CD4-positive, alpha-beta T cell (primary cell): ENCODE results near the gene SVIL. TPM values are rescaled to one million over a fixed set of nuclear protein-coding genes. Genes with fewer than 3 reads are reported as not detected.
"Not testable (repeated sequence)": the region's sequence is repeated elsewhere in the genome, so short reads cannot be mapped to it uniquely, and the experiment has no call there.

Experiments used
- ATAC-seq: fragments of 200-7000 bp; cut with Tn5 transposase; one replicate; pipeline ENCODE4 v1.10.0; 2022; ENCODE audit warnings: mild to moderate bottlenecking; ENCODE audit not compliant: poor library complexity
- CTCF ChIA-PET: fragments of 350-600 bp; sonication (Branson Sonifier 250); formaldehyde crosslinking; loops from one replicate; lab custom pipeline; 2021; ENCODE audit warnings: antibody characterized with exemption, inconsistent platforms; lab: Charles Lee
- POLR2A ChIA-PET: fragments of 350-600 bp; sonication (Branson Sonifier 250); formaldehyde crosslinking; loops from one replicate; lab custom pipeline; 2021; ENCODE audit warnings: antibody characterized with exemption, inconsistent platforms; lab: Charles Lee
- DNase-seq, 14 experiments: peaks; one replicate each; pipeline ENCODE4 v3.0.0-alpha.2; 2013 to 2020; ENCODE audit warnings: mixed read lengths in 2 of 14
- H3K27ac ChIP-seq, 2 donors: one replicate each; pipeline versions ENCODE4 v1.5.1 to v1.7.0; 2013; ENCODE audit warnings: low read length in 2 of 2, low read depth in 1 of 2, mild to moderate bottlenecking in 1 of 2
- H3K27me3 ChIP-seq, 2 experiments: 1 replicate in 1 of 2; 2 replicates in 1 of 2; pipeline versions ENCODE4 v1.6.1 to v1.7.0; 2013; ENCODE audit warnings: low read length in 2 of 2, control low read depth in 1 of 2, mild to moderate bottlenecking in 1 of 2, moderate library complexity in 1 of 2; ENCODE audit not compliant: insufficient read depth in 2 of 2, control insufficient read depth in 1 of 2
- H3K36me3 ChIP-seq: one replicate; pipeline ENCODE4 v1.6.1; 2013; ENCODE audit warnings: low read length, control low read depth; ENCODE audit not compliant: insufficient read depth
- H3K4me1 ChIP-seq: one replicate; pipeline ENCODE4 v1.6.1; 2013; ENCODE audit warnings: low read length, control low read depth; ENCODE audit not compliant: insufficient read depth
- H3K4me3 ChIP-seq: one replicate; pipeline ENCODE4 v1.5.1; 2013; ENCODE audit warnings: mild to moderate bottlenecking, low read length, moderate library complexity
- H3K9me3 ChIP-seq, 2 experiments: 1 replicate in 1 of 2; 2 replicates in 1 of 2; pipeline versions ENCODE4 v1.6.1 to v1.7.0; 2013; ENCODE audit warnings: low read length in 2 of 2, mild to moderate bottlenecking in 2 of 2, control low read depth in 1 of 2, moderate library complexity in 1 of 2; ENCODE audit not compliant: control insufficient read depth in 1 of 2, insufficient read depth in 1 of 2
- H3K27ac Mint-ChIP-seq: one replicate; pipeline ENCODE4 v1.8.0; 2020; ENCODE audit warnings: mixed read lengths
- H3K27me3 Mint-ChIP-seq: one replicate; pipeline ENCODE4 v1.8.0; 2021; ENCODE audit warnings: mixed read lengths
- H3K36me3 Mint-ChIP-seq: one replicate; pipeline ENCODE4 v1.8.0; 2021; ENCODE audit warnings: low read depth, mixed read lengths
- H3K4me1 Mint-ChIP-seq: one replicate; pipeline ENCODE4 v1.8.0; 2021; ENCODE audit warnings: low read depth, mixed read lengths
- H3K4me3 Mint-ChIP-seq: one replicate; pipeline ENCODE4 v1.8.0; 2020; ENCODE audit warnings: mild to moderate bottlenecking, mixed read lengths
- H3K9me3 Mint-ChIP-seq: one replicate; pipeline ENCODE4 v1.8.0; 2020; ENCODE audit warnings: mixed read lengths
- intact Hi-C, 2 experiments: fragments of 100-400 bp; cut with DNase I in 1 of 2; cut with micrococcal nuclease in 1 of 2; formaldehyde crosslinking; loops; one replicate each; pipeline versions ENCODE4 v1.15.1 to v1.9.0; 2023 to 2025; cut with DNase I, micrococcal nuclease
- total RNA-seq, 174 experiments: library from RNA in 2 of 174; stranded (reverse) in 2 of 174; gene quantifications; one replicate each; pipeline ENCODE4 v1.2.3 and lab custom pipeline; 2021 to 2026
- TF ChIP-seq, protein P1 (sequence below): fragments of 200-600 bp; IDR thresholded peaks from one replicate; pipeline ENCODE4 v1.8.0; 2022; ENCODE audit warnings: antibody characterized with exemption, mild to moderate bottlenecking

The SVIL gene
- total RNA-seq, 2 experiments from 2014 or later: 38.5 to 40.3 TPM

DNA sequence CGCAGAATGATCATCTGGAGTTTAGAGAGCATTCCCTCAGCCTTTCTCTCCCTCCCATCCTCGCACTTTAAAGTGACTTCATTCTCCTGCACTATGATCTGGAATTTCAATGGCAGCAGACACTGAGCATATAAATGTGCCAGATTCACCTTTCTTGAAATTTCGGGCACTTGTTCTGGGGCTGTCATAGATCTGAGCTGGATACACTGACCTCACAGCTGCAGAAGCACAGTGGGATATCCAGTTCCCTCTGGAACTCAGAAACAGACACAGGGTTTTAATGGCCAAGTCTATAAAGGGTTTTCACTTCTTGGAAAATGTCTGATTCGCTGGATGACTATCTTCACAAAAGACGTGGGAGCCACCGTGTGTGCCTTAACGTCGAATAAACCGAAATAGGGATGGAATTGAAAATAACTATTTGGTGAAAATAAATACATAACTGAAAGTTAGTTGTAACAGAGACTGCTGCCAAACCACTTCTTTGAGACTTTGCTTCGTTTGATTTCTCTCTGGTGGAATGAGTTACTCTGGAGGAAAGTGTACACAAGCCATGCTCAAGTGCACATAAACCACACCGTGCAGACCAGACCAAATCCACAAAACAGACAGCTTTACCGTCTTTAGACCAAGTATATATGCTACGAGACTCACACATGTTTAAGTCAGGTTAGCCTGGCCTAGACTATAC is 126.1 kb downstream of the SVIL start:
- TF ChIP-seq, protein P1, sequence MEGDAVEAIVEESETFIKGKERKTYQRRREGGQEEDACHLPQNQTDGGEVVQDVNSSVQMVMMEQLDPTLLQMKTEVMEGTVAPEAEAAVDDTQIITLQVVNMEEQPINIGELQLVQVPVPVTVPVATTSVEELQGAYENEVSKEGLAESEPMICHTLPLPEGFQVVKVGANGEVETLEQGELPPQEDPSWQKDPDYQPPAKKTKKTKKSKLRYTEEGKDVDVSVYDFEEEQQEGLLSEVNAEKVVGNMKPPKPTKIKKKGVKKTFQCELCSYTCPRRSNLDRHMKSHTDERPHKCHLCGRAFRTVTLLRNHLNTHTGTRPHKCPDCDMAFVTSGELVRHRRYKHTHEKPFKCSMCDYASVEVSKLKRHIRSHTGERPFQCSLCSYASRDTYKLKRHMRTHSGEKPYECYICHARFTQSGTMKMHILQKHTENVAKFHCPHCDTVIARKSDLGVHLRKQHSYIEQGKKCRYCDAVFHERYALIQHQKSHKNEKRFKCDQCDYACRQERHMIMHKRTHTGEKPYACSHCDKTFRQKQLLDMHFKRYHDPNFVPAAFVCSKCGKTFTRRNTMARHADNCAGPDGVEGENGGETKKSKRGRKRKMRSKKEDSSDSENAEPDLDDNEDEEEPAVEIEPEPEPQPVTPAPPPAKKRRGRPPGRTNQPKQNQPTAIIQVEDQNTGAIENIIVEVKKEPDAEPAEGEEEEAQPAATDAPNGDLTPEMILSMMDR: no peak
- peaks cover 72% of the 10 kb centered on the region for H3K36me3 Mint-ChIP-seq
- Histone ChIP-seq H3K4me3 (no peak overlapping the region), H3K36me3 (peaks cover 8% of the 10 kb centered on the region), H3K9me3 (no peaks in the 10 kb centered on the region), H3K4me1 (no peaks in the 10 kb centered on the region), H3K27ac (no peak overlapping the region), H3K27me3 (no peaks in the 10 kb centered on the region)
- H3K4me3 Mint-ChIP-seq: no peak overlapping the region
- no peaks in the 10 kb centered on the region for H3K27me3 Mint-ChIP-seq
- intact Hi-C loops: no loop called here
- DNase-seq (no peak), ATAC-seq (no peak)
- CTCF ChIA-PET: no interaction called here
- no peaks in the 10 kb centered on the region for H3K9me3 Mint-ChIP-seq
- no peak overlapping the region for H3K27ac Mint-ChIP-seq
- POLR2A ChIA-PET: no interaction called here
- H3K4me1 Mint-ChIP-seq: peaks cover 4% of the 10 kb centered on the region

DNA sequence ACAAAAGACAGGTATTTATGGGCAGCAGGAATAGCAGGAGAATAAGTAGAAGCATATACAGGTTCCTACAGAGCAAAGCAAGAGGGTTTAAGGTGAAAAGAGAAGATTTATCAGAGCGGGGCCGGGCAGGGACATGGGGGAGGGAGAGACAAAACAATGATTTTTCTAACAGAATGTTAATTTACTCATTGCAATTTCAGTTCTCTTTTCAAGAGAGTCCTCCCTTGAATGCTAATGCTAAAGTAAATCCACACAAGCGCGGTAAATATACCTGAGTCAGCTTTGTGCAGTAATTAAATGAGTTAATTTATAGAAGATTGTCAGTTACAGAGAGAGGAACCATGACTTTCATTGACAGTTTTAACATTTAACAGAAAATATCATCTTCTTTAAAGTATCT is 127.0 kb downstream of the SVIL start:
- H3K4me3 ChIP-seq, H3K27ac ChIP-seq, H3K4me1 ChIP-seq, DNase-seq, H3K27me3 ChIP-seq, H3K9me3 Mint-ChIP-seq, H3K27ac Mint-ChIP-seq, H3K27me3 Mint-ChIP-seq, H3K9me3 ChIP-seq, POLR2A ChIA-PET, ATAC-seq, intact Hi-C loops, H3K4me1 Mint-ChIP-seq, H3K36me3 ChIP-seq, CTCF ChIA-PET, H3K4me3 Mint-ChIP-seq: not testable (repeated sequence)
- peaks cover 70% of the 10 kb centered on the region for H3K36me3 Mint-ChIP-seq

DNA sequence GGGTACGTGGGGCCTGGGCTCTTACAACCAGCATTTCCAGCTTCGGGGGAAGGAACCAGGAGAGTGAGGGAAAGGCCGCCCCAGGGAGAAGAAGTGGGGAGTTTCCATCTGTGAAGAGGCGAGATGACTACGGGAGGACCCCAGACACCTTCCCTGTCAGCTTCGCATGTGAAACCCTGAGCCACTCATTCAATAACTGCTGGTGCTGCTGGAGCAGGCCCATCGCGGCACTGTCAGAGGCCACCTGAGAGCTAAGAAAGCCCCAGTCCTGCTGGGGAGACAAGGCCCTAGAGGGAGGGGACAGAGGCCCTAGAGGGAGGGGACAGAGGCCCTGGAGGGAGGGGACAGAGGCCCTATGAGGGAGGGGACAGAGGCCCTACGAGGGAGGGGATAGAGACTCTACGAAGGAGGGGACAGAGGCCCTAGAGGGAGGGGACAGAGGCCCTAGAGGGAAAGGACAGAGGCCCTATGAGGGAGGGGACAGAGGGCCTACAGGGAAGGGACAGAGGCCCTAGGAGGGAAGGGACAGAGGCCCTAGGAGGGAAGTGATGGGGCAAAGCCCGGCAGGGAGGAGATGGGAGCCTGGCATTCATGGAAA is 128.3 kb downstream of the SVIL start:
- CTCF ChIA-PET, H3K27me3 Mint-ChIP-seq, H3K4me3 Mint-ChIP-seq, H3K27ac Mint-ChIP-seq, H3K27me3 ChIP-seq, H3K4me1 Mint-ChIP-seq, DNase-seq, H3K9me3 ChIP-seq, H3K4me3 ChIP-seq, H3K27ac ChIP-seq, POLR2A ChIA-PET, ATAC-seq, H3K9me3 Mint-ChIP-seq, H3K36me3 ChIP-seq, H3K4me1 ChIP-seq, intact Hi-C loops: not testable (repeated sequence)
- H3K36me3 Mint-ChIP-seq: peaks cover 61% of the 10 kb centered on the region

DNA sequence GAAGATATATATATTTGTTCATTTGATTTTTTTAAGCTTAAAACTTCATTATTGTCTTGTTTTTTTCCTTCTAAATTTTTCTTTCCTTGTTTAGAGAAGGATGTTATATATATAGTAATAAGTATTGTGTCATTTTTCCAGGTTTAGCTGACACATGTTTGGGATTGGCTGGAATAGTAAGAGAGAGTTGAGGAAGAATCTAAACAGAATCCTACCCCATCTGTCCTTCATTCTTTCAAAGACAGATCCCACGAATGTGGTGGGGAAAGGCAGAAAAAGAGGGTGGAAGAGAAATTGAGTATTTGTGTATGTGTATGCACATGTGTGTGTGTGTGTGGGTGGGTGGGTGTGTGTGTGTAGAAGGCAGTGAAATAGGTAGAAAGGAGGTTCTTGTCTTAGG is 132.4 kb downstream of the SVIL start:
- POLR2A ChIA-PET: no interaction called here
- TF ChIP-seq, protein P1: no peak
- Mint-ChIP-seq H3K4me3 (no peak overlapping the region), H3K9me3 (no peaks in the 10 kb centered on the region), H3K4me1 (no peaks in the 10 kb centered on the region), H3K27me3 (no peaks in the 10 kb centered on the region), H3K27ac (no peak overlapping the region), H3K36me3 (peaks cover 65% of the 10 kb centered on the region)
- no peaks in the 10 kb centered on the region for H3K36me3 ChIP-seq
- H3K4me1 ChIP-seq: no peaks in the 10 kb centered on the region
- CTCF ChIA-PET: interaction anchor here (1.0 to 1.8 kb wide), 2 partner anchors 11 to 838 kb away, joined by 3 to 5 read pairs; no protein-coding TSS in a partner anchor
- no peak for ATAC-seq
- no peak overlapping the region for H3K27ac ChIP-seq
- H3K27me3 ChIP-seq: no peaks in the 10 kb centered on the region
- no peak overlapping the region for H3K4me3 ChIP-seq
- no peak for DNase-seq
- H3K9me3 ChIP-seq: no peaks in the 10 kb centered on the region
- intact Hi-C loops: no loop called here
